HG03558 (cell line): ENCODE data around the gene DCX.
"Not testable (repeated sequence)": the region's sequence is repeated elsewhere in the genome, so short reads cannot be mapped to it uniquely, and the experiment has no call there.

Experiments
- ATAC-seq: cut with Tn5 transposase; IDR thresholded peaks from one replicate; pipeline ENCODE4 v1.9.1; 2021; ENCODE audit warnings: moderate number of reproducible peaks; ENCODE audit not compliant: unreplicated experiment; ENCODE audit errors: extremely low read depth

The DCX gene

GRCh38 chrX:111375747-111376146 lies 36.2 kb downstream of the DCX start:
- no peak for ATAC-seq

DNA sequence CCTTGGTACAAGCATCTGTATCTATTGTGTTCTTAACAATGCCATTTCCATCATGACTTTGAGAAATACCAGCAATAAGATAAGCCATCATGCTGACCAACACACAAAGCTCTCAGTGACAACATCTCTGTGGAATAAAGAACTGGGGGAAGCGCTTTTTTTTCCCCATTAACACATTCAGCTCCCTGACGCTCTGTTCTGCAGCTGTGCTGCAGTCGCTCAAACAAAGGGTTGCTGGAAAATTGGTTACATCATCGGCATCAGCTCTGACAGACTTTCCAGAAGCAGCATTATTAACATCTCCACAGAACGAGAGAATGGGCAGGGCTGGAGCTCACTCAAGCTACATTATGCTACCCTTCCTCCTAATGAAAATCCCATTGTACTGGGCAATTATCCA lies 39.9 kb downstream of the DCX start:
- ATAC-seq: no peak

- ATAC-seq: no peak
These were observed 46.1 kb downstream of the DCX start for GRCh38 chrX:111365770-111366325.

GRCh38 chrX:111363741-111364140 lies 48.3 kb downstream of the DCX start:
- no peak for ATAC-seq

GRCh38 chrX:111361751-111362150 lies 50.2 kb downstream of the DCX start:
- ATAC-seq: no peak

GRCh38 chrX:111360839-111361238 lies 51.2 kb downstream of the DCX start:
- no peak for ATAC-seq

DNA sequence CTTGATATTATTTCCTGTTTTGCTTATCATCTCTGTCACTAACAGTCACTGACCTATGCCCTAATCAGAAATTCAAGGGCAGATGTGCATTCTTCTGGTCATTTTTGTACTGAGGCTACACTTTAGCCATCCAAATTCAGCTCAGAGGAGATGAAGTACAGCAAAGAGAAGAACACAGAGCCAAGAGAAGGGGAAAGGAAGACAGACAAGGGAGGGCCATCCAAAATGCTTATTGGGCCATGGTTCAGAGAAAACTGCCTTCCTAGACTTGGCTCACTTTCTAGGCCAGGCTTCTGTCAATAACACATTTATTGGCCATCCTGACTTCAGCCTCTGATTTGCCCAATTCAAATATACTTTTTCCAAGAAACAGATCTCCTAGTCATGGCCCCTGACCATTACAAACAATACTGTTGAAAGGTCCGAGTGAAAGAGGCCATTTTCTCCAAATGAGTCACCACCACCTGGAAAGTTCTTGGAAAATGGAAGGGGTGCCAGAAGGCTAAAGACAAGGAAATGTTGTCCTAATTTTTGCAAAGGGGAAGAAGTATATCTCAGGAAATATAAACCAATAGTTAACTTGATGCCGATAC lies 56.4 kb downstream of the DCX start:
- no peak for ATAC-seq

DNA sequence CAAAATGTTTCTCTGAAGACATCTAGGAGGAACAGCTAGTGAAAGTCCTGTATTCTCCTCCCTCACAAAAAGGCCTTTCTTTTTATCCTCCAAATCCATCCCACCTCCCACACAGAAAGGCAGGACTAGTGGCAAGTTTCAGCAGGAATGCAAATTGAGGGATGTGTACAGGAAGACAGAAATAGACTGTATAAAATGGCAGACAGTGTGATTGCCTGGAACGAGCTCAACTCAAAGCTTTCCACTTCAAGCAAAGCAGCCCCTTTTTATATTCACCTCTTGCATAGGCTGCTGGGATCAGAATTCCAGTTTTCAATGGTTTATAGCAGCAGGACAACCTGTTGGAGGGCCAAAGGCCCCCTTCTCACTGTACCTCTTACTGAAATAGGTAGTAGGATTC lies 57.5 kb downstream of the DCX start:
- ATAC-seq: no peak

DNA sequence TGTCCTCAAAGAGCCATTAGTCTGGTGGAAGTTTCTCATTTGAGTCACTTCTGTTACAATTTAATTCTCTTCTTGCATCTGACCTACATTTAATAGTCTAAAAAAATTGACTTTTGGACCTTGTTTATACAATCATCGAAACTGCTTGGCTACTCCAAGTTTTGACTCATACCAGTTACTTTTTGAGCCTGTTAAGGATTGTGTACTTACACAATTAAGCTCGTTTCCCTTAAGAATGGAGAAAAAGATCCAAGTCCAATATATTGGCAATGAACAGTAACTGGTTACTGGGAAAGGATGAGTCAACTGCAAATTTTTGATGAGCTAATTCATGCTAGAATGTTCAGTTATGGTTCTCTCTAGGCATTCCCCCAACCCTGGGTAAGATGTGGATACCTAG lies 58.2 kb downstream of the DCX start:
- ATAC-seq: no peak

GRCh38 chrX:111352424-111352823 lies 59.6 kb downstream of the DCX start:
- ATAC-seq: no peak

- no peak for ATAC-seq
These were observed 62.1 kb downstream of the DCX start for GRCh38 chrX:111349934-111350333.

GRCh38 chrX:111349101-111349500 lies 62.9 kb downstream of the DCX start:
- no peak for ATAC-seq

DNA sequence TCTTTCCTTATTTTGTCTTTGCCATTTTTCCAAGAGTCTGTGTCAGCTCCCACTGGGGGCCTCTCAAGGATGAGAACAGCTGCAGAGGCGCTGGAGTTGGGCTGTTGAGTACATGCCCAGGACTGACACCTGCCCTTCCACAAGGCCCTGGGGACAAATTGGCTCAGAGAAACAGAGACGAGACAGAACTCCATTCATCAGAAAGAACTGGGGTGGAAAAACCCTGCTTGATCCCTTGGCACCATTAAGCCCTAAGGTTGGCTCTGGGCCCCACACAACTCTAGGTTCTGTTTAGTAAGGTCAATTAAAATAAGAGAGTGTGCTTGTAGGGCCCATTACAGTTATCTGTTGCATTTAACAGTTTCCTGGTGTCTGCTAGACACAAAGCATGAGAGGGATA lies 63.6 kb downstream of the DCX start:
- no peak for ATAC-seq

DNA sequence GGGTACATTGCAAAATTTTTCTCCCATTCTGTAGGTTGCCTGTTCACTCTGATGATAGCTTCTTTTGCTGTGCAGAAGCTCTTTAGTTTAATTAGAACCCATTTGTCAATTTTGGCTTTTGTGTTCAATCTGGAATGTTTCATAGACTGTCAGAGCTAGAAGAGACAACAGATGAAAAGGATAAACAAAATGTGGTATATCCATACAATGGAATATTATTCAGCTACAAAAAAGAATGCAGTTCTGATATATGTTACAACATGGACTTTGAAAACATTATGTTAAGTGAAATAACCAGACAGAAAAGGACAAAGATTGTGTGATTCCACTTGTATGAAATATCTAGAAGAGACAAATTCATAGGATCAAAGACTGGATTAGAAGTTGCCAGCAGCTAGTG lies 65.8 kb downstream of the DCX start:
- ATAC-seq: not testable (repeated sequence)

DNA sequence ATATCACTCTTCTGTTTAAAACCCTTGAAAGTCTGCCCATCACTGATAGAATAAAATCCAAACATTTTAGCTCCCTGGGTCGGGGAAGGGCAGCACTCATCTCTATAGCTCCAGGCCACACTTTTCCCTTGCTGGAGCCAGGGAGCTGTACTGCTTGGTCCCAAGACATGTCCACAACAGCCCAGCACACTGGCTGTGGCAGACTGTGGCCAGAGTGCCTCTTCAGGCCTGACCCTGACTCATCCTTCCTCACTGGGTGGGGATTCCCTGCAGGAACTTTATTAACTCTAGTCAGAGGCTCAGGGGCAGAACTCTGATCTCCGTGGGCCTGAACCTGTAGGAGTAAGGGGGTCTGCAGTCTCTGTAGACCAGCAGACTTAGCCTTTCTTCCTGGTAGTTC lies 71.9 kb downstream of the DCX start:
- ATAC-seq: no peak

DNA sequence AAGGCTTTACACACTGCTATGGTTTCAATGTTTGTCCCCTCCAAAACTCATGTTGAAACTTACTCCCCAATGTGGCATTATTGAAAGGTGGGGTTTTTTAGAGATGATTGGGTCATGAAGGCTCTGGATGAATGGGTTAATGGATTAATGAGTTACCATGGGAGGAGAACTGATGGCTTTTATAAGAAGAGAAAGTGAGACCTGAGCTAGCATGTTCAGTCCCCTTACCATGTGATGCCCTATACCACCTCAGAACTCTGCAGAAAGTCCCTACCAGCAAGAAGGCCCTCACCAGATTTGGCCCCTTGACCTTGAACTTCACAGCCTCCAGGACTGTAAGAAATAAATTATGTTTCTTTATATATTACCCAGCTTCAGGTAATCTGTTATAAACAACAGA lies 72.8 kb downstream of the DCX start:
- no peak for ATAC-seq

DNA sequence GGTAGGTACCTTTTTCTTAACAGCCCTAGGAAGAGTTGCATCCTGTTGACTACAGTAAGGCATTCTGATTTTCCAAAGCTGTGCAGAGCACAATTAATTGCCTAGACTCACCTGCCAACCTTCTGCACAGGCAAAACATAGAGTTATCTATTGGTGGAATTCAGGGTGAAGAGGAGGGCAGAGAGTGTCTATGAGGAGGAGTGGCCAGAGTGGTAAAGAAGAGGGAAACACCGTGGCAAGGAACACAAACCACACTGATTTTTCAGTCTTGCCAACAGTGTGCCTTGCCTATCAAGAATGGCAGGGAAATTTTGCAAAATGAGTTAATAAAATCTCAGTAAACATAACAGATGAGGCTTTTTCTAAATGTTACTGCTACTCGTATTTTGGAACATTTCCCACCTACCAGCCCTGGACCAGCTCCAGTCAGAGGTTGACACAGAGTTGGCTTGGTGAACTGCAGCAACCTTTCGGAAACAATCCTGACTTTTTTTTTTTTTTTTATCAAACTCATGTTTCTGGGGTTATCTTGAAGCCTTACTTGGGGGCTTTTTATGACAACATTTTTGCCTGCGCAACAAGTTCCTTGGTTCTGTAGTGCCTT lies 73.8 kb downstream of the DCX start:
- ATAC-seq: no peak

DNA sequence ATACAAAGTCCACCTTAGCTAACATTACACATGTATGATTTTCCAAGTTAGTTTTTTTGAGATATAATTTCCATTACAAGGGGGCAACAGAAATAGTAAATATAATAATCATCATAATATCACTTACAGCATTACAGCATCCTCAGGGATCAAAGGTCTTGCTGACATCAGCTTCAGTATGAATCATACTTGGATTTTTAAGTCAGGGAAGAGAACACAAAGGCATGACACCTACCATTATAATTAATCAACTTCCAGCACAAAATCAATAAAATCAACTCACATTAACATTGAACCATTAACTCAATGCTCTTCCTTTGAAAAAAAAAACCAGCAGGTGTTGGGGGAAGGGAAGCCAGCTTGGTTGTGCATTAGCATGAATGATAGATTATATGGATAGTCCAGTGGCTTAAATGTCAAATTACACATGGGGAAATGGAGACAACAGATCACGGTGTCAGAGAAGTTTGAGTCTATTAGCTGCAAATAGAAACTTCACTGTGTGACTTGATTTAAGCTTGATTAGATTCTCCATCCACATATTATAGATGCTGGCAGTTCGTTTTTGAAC lies 74.8 kb downstream of the DCX start:
- no peak for ATAC-seq

- ATAC-seq: no peak
These were observed 75.9 kb downstream of the DCX start for GRCh38 chrX:111336141-111336540.

GRCh38 chrX:111329370-111329769 lies 82.6 kb downstream of the DCX start:
- no peak for ATAC-seq

GRCh38 chrX:111328858-111329257 lies 83.1 kb downstream of the DCX start:
- ATAC-seq: no peak
